Measurements from ENCODE around the gene TACC3.

GRCh38 chr4:1776521-1777161 lies 55.3 kb downstream of the TACC3 start:
- TF ChIP-seq, protein P1, sequence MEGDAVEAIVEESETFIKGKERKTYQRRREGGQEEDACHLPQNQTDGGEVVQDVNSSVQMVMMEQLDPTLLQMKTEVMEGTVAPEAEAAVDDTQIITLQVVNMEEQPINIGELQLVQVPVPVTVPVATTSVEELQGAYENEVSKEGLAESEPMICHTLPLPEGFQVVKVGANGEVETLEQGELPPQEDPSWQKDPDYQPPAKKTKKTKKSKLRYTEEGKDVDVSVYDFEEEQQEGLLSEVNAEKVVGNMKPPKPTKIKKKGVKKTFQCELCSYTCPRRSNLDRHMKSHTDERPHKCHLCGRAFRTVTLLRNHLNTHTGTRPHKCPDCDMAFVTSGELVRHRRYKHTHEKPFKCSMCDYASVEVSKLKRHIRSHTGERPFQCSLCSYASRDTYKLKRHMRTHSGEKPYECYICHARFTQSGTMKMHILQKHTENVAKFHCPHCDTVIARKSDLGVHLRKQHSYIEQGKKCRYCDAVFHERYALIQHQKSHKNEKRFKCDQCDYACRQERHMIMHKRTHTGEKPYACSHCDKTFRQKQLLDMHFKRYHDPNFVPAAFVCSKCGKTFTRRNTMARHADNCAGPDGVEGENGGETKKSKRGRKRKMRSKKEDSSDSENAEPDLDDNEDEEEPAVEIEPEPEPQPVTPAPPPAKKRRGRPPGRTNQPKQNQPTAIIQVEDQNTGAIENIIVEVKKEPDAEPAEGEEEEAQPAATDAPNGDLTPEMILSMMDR (IDR thresholded peaks at IDR 0.05), result no peak
- no peak for TF ChIP-seq POLR2A (IDR thresholded peaks at IDR 0.05)

All from adrenal gland (tissue), 5 donors.